Transverse colon (tissue), 4 donors: Measurements from ENCODE around the gene GALR1. TPM values are rescaled to one million over a fixed set of nuclear protein-coding genes. Genes with fewer than 3 reads are reported as not detected.

Source experiments
- DNase-seq: peaks from one replicate; pipeline ENCODE4 v3.0.0-alpha.2; 2019
- H3K27ac ChIP-seq, 4 donors: fragments of 200-600 bp; sonication (generic); 2 replicates each; pipeline ENCODE4 v1.5.1; 2016 to 2018; ENCODE audit warnings: inconsistent platforms in 4 of 4
- H3K27me3 ChIP-seq: fragments of 200-600 bp; sonication (generic); 2 replicates; pipeline ENCODE4 v1.5.1; 2017; ENCODE audit warnings: inconsistent platforms
- H3K36me3 ChIP-seq, 4 donors: fragments of 200-600 bp; sonication (generic); 2 replicates each; pipeline ENCODE4 v1.5.1; 2017 to 2019; ENCODE audit warnings: inconsistent platforms in 4 of 4
- H3K4me1 ChIP-seq, 4 donors: fragments of 200-600 bp; sonication (generic); 2 replicates each; pipeline ENCODE4 v1.5.1; 2017 to 2020; ENCODE audit warnings: inconsistent platforms in 4 of 4
- H3K4me3 ChIP-seq, 4 donors: fragments of 200-600 bp; sonication (generic); 1 replicate in 1 of 4; 2 replicates in 3 of 4; pipeline versions ENCODE4 v1.5.1 to v1.6.1; 2017 to 2019; ENCODE audit warnings: inconsistent platforms in 4 of 4
- H3K9me3 ChIP-seq, 2 donors: fragments of 200-600 bp; sonication (generic); 2 replicates each; pipeline ENCODE4 v1.5.1; 2017 to 2019; ENCODE audit warnings: inconsistent platforms in 2 of 2
- EP300 ChIP-seq: sonication (generic); formaldehyde crosslinking; IDR thresholded peaks from one replicate; pipeline ENCODE4 v1.6.1; 2017; ENCODE audit warnings: antibody characterized with exemption, low read depth
- POLR2A ChIP-seq: fragments of 450-650 bp; IDR thresholded peaks from one replicate; pipeline ENCODE4 v1.6.1; 2016; ENCODE audit warnings: antibody characterized with exemption, mild to moderate bottlenecking, moderate library complexity
- POLR2AphosphoS5 ChIP-seq, 3 donors: sonication (generic); formaldehyde crosslinking; IDR thresholded peaks; one replicate each; pipeline ENCODE4 v1.6.1; 2016; ENCODE audit warnings: antibody characterized with exemption in 3 of 3
- WGBS, 2 donors: methylation state at CpG; one replicate each; pipeline ENCODE4 v1.1.5; 2018; ENCODE audit warnings: low coverage in 1 of 2; 5-methylcytosine and 5-hydroxymethylcytosine counted together
- in situ Hi-C, 4 donors: fragments of 200-750 bp; cut with MboI; loops; one replicate each; pipeline versions ENCODE4 v1.15.0 to v1.15.1; 2017; ENCODE audit warnings: low sequenced_read_pairs in 3 of 4, low pct_ligation_motif_present in 1 of 4, low pct_unique_long_range_greater_than_20kb in 1 of 4
- intact Hi-C: fragments of 100-400 bp; cut with DNase I; formaldehyde crosslinking; loops from one replicate; pipeline ENCODE4 v1.15.1; 2023; ENCODE audit warnings: low total_unique reads
- total RNA-seq, 4 donors: library from RNA; depleted of rRNA; stranded (reverse); fragments of >200 nt; gene quantifications; one replicate each; pipeline ENCODE4 v1.1.0, GENCODE V29; 2016
- TF ChIP-seq, protein P1 (sequence below), 5 experiments: fragments of 200-600 bp in 3 of 5; fragments of 450-650 bp in 2 of 5; sonication (generic) in 3 of 5; IDR thresholded peaks; 1 replicate in 2 of 5; 2 replicates in 3 of 5; pipeline ENCODE4 v1.5.1; 2016 to 2017; ENCODE audit warnings: antibody characterized with exemption in 5 of 5, inconsistent platforms in 3 of 5, mild to moderate bottlenecking in 2 of 5, moderate library complexity in 1 of 5

Gene GALR1
- total RNA-seq, 4 donors from 2014 or later, result under 0.01 to 1.9 (median 0.07) TPM

DNA sequence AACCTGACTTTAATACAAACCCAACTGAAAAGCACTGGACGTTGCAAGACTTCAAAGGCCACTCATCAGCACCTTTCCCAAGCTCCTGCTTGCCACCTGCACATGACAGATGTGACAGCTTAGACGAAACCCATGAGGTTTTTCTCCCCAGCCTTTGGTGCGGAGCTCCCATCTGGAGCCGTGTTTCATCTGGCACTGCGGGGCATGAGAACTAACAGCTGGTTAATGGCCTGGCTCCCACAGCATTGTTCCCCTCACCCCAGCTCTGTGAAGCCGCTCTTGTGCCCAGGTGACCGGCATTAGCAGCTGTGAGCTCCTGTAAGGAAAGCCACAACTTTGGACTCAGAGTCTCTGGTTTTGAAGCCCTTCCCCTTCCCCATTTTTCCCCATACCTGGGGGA, 50.9 kb downstream of the GALR1 start:
- H3K27me3 ChIP-seq, result no peaks in the 10 kb centered on the region

DNA sequence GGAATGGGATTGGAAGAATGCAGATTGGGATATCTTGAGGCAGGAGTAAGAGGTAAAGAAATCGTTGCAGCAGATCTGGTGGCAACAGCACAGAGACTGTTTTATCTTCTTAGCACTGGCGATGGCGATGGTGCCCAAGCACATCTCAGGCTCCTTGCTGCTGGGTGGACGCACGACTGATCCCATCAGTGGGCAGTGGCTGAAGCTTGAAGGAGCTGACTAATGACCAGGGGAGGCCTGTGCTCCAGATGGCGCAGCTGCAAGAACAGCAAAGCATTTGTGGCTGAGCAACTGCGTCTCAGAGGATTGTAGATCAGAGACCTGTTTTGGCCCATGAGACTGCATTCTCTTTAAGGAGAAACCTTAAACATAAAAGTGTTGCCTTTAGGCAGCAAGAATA, 54.6 kb downstream of the GALR1 start:
- no peaks in the 10 kb centered on the region for H3K4me1 ChIP-seq
- no peak overlapping the region for H3K4me3 ChIP-seq
- H3K36me3 ChIP-seq, result no peaks in the 10 kb centered on the region
- WGBS, 2 donors, result 86 to 93% methylated on average over 3 to 7 of the region's 7 CpGs
- in situ Hi-C loops, result no loop called here
- DNase-seq, result no peak
- TF ChIP-seq POLR2A (no peak), EP300 (no peak), POLR2AphosphoS5 (IDR thresholded peaks at IDR 0.05) (no peak)
- TF ChIP-seq, protein P1, sequence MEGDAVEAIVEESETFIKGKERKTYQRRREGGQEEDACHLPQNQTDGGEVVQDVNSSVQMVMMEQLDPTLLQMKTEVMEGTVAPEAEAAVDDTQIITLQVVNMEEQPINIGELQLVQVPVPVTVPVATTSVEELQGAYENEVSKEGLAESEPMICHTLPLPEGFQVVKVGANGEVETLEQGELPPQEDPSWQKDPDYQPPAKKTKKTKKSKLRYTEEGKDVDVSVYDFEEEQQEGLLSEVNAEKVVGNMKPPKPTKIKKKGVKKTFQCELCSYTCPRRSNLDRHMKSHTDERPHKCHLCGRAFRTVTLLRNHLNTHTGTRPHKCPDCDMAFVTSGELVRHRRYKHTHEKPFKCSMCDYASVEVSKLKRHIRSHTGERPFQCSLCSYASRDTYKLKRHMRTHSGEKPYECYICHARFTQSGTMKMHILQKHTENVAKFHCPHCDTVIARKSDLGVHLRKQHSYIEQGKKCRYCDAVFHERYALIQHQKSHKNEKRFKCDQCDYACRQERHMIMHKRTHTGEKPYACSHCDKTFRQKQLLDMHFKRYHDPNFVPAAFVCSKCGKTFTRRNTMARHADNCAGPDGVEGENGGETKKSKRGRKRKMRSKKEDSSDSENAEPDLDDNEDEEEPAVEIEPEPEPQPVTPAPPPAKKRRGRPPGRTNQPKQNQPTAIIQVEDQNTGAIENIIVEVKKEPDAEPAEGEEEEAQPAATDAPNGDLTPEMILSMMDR (IDR thresholded peaks at IDR 0.05), result no peak
- H3K27ac ChIP-seq, result no peak overlapping the region
- H3K9me3 ChIP-seq, result no peaks in the 10 kb centered on the region
- intact Hi-C loops, result no loop called here
- H3K27me3 ChIP-seq, result no peaks in the 10 kb centered on the region

More for the DNA sequence above, 50.9 kb downstream of the GALR1 start:
- 29 to 84% methylated on average over 1 to 7 of the region's 7 CpGs for WGBS, 2 donors
- no peaks in the 10 kb centered on the region for H3K9me3 ChIP-seq
- TF ChIP-seq, protein P1 (IDR thresholded peaks at IDR 0.05), result no peak
- no peak for TF ChIP-seq POLR2AphosphoS5 (IDR thresholded peaks at IDR 0.05)
- no peak for TF ChIP-seq EP300
- no peak for TF ChIP-seq POLR2A
- H3K4me3 ChIP-seq, result no peak overlapping the region
- DNase-seq, result no peak
- in situ Hi-C loops, result no loop called here
- no peaks in the 10 kb centered on the region for H3K36me3 ChIP-seq
- no peak overlapping the region for H3K27ac ChIP-seq
- intact Hi-C loops, result no loop called here
- no peaks in the 10 kb centered on the region for H3K4me1 ChIP-seq

DNA sequence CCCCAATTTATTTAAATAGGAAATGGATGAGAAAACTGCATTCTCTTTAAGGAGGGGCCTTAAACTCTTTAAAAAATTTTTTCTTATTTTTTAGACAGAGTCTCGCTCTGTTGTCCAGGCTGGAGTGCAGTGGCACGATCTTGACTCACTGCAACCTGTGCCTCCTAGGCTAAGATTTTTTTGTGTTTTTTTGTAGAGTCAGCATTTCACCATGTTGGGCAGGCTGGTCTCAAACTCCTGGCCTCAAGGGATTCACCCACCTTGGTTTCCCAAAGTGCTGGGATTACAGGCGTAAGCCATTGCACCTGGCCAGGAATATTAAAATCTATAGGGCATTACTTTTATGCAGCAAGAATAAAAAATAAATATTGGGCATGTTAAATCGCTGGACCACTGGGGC, 56.0 kb downstream of the GALR1 start:
- in situ Hi-C loops, result no loop called here
- Histone ChIP-seq H3K27ac (no peak overlapping the region), H3K4me1 (no peaks in the 10 kb centered on the region), H3K9me3 (no peaks in the 10 kb centered on the region), H3K4me3 (no peak overlapping the region), H3K36me3 (no peaks in the 10 kb centered on the region), H3K27me3 (no peaks in the 10 kb centered on the region)
- TF ChIP-seq POLR2AphosphoS5 (IDR thresholded peaks at IDR 0.05), result no peak
- 92 to 95% methylated on average over 3 to 4 of the region's 4 CpGs for WGBS, 2 donors
- intact Hi-C loops, result no loop called here
- no peak for DNase-seq

DNA sequence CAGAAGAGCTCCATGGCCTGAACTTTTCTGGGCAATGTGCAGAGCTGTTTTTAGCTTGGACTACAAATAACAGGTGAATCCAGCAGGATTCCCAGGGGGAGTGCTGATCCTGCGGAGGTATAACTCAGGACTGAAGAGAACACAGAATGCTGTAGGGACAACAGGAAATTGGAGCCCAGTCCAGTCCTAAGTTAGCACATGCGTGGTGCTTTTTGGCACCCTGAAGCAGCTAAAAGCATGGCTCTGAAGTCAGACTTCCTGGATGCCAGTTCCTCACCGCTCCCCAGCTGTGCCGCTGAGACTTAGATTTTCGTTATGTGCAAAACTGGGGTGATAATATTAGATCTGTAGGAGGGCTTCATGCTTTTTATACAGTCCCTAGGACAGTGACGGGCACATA, 58.6 kb downstream of the GALR1 start:
- Histone ChIP-seq H3K27ac (no peak overlapping the region), H3K9me3 (no peaks in the 10 kb centered on the region), H3K4me1 (no peaks in the 10 kb centered on the region), H3K4me3 (no peak overlapping the region), H3K27me3 (no peaks in the 10 kb centered on the region), H3K36me3 (no peaks in the 10 kb centered on the region)
- in situ Hi-C loops, result no loop called here
- intact Hi-C loops, result no loop called here
- no peak for DNase-seq
- TF ChIP-seq, protein P1 (IDR thresholded peaks at IDR 0.05), result no peak
- no peak for TF ChIP-seq POLR2AphosphoS5 (IDR thresholded peaks at IDR 0.05)
- no peak for TF ChIP-seq POLR2A
- no peak for TF ChIP-seq EP300
- 79 to 80% methylated on average over 1 to 6 of the region's 6 CpGs for WGBS, 2 donors

DNA sequence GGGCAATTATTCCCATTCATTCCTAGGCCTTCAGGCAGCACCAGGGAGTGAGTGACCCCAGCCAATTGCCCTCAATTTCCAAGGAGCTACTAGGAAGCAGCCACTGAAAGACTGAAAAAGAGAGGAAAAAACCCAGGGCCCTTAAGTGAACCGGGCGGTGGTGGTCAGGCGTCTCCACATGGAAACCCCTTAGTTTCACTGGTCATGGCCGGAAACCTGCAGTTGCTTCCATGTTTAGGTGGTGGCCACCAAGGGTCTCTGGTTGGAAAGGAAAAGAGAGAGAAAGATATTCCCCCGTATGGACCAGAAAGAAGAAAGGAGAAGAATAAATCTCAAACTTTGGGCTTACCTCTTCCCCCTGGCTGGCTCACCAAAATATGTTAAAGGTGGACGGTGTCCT, 64.9 kb downstream of the GALR1 start:
- in situ Hi-C loops (no loop called here), intact Hi-C loops (no loop called here)
- 87 to 95% methylated on average over 6 of the region's 6 CpGs for WGBS, 2 donors
- Histone ChIP-seq H3K9me3 (no peaks in the 10 kb centered on the region), H3K27me3 (no peaks in the 10 kb centered on the region), H3K4me3 (no peak overlapping the region), H3K36me3 (no peaks in the 10 kb centered on the region), H3K4me1 (no peaks in the 10 kb centered on the region), H3K27ac (no peak overlapping the region)
- TF ChIP-seq POLR2A (no peak), EP300 (no peak), POLR2AphosphoS5 (IDR thresholded peaks at IDR 0.05) (no peak)
- TF ChIP-seq, protein P1 (IDR thresholded peaks at IDR 0.05), result no peak
- DNase-seq, result no peak
